Activated T-cell treated with anti-CD3 and anti-CD28 coated beads for 4 hours (primary cell): ENCODE results near the gene TBX20.
"Not testable (repeated sequence)": the region's sequence is repeated elsewhere in the genome, so short reads cannot be mapped to it uniquely, and the experiment has no call there.

Experiments used
- DNase-seq: peaks from one replicate; pipeline ENCODE4 v3.0.0-alpha.2; 2020

The TBX20 gene

DNA sequence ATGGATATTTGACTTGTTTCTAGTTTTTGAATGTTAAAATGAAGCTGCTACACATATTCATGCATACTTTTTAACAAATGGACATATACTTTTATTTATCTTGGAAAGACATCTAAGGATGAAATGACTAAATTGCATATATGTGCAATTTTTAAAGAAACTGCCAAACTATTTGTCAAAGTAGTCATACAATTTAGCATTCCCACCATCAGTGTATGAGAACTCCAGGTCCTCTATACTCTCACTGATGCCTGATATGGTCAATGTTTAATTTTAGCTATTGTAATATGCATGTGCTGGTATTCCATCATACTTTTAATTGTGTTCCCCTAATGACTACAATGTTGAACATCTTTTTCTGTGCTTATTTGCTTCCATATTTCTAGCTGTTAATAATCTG lies 47.0 kb downstream of the TBX20 start:
- DNase-seq: not testable (repeated sequence)

DNA sequence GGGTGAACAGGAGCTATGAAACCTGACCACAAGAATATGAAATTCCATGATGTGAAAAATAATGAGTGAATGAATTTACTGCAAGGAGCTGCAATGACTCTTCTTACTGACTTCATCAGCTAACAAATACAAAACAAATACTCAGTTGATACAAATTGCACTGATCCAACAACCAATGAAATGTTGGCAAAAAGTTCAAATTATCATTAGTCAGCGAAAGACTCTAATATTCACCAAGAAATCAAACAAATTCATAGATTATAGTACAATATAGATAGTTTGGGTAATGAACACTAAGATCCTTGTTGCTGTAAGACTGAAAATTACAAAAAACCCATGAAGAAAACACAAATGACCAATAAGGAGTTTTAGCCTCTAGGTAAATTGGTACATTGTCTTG lies 49.0 kb downstream of the TBX20 start:
- not testable (repeated sequence) for DNase-seq

DNA sequence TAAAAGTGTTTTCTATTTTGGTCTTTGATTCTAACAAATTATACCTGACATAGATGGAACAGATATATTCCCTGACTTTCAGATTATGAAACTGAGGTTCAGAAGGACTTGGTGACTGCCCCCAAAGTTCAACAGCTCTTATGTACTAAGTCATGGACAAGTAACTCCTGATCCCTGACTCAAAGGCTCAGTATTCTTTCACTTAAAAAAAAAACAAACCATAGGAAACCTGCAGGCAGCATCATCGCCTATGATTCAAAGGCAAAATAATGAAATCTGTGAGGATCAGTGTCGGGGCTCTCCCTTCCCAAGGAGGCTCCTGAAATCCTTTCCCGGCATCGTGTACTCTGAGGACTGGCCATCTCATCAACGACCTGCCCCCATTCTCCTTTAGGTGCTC lies 49.9 kb downstream of the TBX20 start:
- DNase-seq: not testable (repeated sequence)

DNA sequence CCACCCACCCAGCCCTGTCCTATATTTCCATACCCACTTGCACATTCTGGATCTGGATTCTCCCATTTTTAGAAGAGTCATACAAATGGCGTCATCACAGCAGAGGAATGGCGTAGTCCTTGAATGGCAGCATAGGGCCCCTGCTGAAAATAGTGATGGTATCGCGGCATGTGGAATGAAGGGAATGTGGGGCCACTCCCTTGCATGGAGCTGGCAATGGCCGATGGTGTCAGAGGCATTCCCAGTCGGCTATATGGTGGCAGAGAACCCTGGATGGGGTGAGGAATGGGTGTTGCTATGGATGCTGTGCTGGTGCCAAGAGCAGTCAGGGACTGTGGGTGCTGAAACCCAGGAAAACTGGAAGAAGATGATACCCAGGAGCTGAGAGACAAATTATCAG lies 51.5 kb downstream of the TBX20 start:
- not testable (repeated sequence) for DNase-seq

DNA sequence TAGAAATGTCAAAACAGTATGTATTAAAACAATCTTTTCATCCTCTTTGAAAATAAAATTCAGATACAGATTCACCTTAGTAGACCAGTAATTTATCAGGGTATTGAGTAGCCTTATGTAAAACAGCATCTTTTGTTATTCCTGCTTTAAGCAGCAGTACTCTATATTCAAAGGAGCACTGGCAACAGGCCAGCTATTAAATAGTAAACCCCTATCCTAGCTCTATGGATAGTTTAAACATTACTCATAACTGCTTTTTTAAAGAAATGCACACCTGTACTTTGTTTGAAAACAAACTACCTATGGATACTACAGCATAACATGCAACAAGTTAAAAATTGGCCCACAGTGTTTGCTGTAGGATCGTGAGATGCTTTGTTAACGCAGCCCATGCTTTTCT lies 53.7 kb downstream of the TBX20 start:
- DNase-seq: not testable (repeated sequence)

GRCh38 chr7:35198370-35199140 lies 55.3 kb downstream of the TBX20 start:
- DNase-seq: not testable (repeated sequence)

GRCh38 chr7:35191571-35191970 lies 62.3 kb downstream of the TBX20 start:
- DNase-seq: not testable (repeated sequence)

DNA sequence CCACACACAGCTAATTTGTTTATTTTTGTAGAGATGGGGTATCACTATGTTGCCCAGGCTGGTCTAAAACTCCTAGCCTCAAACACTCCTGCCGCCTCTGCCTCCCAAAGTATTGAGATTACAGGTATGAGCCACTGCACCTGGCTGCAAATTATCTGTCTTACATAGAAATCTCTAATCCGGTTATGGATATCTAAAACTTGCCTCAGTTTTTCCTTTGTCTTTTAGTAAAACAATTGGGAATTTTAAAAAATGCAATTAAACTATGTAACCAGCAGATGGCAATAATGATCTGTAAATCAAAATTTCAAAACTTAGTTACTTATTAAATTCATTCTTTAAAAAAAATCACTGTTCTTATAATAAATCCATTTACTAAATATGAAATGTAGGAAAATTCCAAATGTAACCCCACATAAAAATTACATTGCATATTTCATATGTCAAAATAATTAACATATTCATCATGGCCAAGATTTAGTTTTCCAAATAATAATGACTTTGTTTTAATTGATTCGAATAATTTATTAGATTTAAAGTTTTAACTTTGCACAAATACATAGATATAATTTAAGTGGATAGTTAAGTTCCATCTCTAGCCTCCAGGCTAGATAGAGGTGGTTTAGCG lies 63.6 kb downstream of the TBX20 start:
- not testable (repeated sequence) for DNase-seq

DNA sequence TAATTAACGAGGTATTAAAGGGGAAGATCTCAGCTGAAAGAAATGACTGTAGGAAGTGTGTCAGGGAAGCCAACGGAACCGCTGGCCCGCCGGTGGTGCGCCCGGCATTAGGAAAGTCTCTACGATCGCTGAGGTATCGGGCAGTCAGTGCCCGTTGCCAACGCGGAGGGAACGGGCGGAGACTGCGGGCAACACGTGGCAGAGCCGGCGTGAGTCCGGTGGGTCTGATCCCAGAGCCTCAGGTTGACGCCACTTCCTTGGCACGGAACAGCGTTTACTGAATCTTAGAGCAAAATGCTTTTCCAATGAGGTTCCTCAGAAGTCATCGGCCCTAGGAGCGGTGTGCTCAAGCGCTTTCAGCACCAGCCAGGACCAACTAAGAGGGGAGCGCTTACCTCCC lies 67.1 kb downstream of the TBX20 start:
- not testable (repeated sequence) for DNase-seq

- no peak for DNase-seq
Measured at GRCh38 chr7:35185908-35186731, 67.8 kb downstream of the TBX20 start.

DNA sequence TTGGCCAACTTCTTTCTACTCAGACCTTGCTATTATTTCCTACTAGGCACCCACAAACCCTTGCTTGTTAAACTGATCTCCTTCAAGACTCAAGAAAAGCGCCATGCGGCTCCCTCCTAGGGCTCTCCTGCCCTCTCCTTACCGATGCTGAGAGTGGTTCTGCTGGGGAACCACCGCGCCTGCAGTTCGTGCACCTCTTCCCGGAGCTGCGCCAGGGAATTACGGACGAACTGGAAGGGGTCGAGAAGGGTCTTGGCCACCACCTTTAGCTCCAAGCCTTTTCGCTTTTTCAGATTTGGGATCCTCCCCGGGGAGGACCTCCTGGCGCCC lies 68.4 kb downstream of the TBX20 start:
- DNase-seq: not testable (repeated sequence)

- DNase-seq: not testable (repeated sequence)
Measured at GRCh38 chr7:35184961-35185360, 68.9 kb downstream of the TBX20 start.

- DNase-seq: not testable (repeated sequence)
Measured at GRCh38 chr7:35183873-35184503, 69.9 kb downstream of the TBX20 start.

- not testable (repeated sequence) for DNase-seq
Measured at GRCh38 chr7:35180665-35181064, 73.2 kb downstream of the TBX20 start.

DNA sequence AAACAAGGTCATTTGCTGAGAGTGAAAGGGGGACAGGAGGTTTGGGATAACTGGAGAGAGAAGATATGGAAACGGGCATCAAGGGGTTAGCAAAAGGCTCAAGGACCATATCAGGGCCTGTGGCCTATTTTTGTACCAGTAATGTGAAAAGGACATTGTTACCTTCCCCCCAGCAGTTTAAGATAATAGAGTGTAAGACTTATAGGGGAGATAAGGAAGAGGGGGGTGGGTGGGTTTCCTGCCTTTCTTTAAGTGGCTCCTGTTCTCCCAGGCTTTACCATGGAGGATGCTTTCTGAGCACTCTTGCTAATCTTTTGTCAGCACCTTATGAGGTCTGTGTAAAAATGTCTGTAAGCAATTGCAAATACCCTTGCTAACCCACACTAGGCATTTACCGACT lies 80.7 kb downstream of the TBX20 start:
- DNase-seq: not testable (repeated sequence)

DNA sequence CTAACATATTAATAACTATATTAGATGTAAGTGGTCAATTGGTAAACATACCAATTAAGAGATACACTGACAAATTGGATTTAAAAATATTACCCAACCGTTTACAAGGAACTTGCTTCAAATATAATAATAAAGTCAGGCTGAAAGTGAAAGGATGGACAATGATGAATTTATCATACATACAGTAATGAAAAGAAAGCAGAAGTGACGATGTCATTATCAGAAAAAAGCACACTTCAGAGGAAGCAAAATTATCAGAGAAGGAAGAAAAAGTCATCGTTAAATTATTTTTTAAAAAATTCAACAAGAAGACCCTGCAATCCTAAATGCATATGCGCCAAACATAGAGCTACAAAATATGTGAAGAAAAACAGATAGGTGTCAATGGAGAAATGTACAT lies 81.8 kb downstream of the TBX20 start:
- DNase-seq: not testable (repeated sequence)

DNA sequence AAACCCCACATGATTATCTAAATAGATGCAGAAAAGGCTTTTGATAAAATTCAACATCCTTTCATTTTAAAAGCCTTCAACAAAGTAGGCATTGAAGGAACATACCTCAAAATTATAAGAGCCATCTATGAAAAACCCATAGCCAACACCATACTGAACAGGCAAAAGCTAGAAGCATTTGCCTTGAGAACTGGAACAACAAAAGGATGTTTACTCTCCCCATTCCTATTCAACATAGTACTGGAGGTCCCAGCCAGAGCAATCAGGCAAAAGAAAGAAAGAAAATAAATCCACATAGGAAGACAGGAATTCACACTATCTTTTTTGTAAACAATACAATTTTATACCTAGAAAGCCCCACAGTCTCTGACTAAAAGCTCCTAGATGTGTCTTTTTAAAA lies 86.2 kb downstream of the TBX20 start:
- DNase-seq: not testable (repeated sequence)

DNA sequence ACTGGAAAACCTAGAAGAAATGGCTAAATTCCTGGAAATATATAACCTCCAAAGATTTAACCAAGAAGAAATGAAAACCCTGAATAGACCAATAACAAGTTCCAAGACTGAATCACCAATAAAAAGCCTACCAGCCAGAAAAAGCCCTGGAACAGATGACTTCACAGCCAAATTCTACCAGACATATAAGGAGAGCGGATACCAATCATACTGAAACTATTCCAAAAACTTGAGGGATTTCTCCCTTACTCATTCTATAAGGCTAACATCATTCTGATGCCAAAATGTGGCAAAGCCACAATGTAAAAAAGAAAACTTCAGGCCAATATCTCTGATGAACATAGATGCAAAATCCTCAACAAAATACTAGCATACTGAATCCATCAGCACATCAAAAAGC lies 86.7 kb downstream of the TBX20 start:
- not testable (repeated sequence) for DNase-seq

- not testable (repeated sequence) for DNase-seq
Measured at GRCh38 chr7:35161059-35161740, 92.7 kb downstream of the TBX20 start.
